Measurements from ENCODE around the gene ANAPC5. TPM values are rescaled to one million over a fixed set of nuclear protein-coding genes. Genes with fewer than 3 reads are reported as not detected.

Gene ANAPC5
- total RNA-seq, 4 donors from 2014 or later, result 70.9 to 81.8 (median 75.5) TPM

GRCh38 chr12:121264951-121265515 lies 87.2 kb downstream of the ANAPC5 start:
- Histone ChIP-seq H3K27ac (replicated peaks in 1 of 4) (no peak overlapping the region), H3K4me3 (no peak overlapping the region), H3K27me3 (no peaks in the 10 kb centered on the region), H3K9me3 (no peaks in the 10 kb centered on the region), H3K36me3 (peaks cover 40 to 97% (median 88%) of the 10 kb centered on the region in 4 donors), H3K4me1 (no peaks in the 10 kb centered on the region)
- intact Hi-C loops (cut with DNase I), result no loop called here
- no peak for TF ChIP-seq POLR2A (IDR thresholded peaks at IDR 0.05; ENCODE audit: low read depth)
- no peak for TF ChIP-seq POLR2AphosphoS5 (IDR thresholded peaks at IDR 0.05)
- no peak for TF ChIP-seq EP300 (IDR thresholded peaks at IDR 0.05)
- no peak for TF ChIP-seq CTCF (IDR thresholded peaks at IDR 0.05)
- no peak for DNase-seq (ENCODE audit: extremely low spot score)
- WGBS, result 80% methylated on average over 10 of the region's 10 CpGs

- H3K9me3 ChIP-seq, result no peaks in the 10 kb centered on the region
- TF ChIP-seq POLR2A (IDR thresholded peaks at IDR 0.05; ENCODE audit: low read depth), result no peak
- no peak for TF ChIP-seq EP300 (IDR thresholded peaks at IDR 0.05)
- TF ChIP-seq CTCF (IDR thresholded peaks at IDR 0.05), result no peak
- no peak for TF ChIP-seq POLR2AphosphoS5 (IDR thresholded peaks at IDR 0.05)
- no peak overlapping the region for H3K4me3 ChIP-seq
- H3K36me3 ChIP-seq, result peaks cover 41 to 97% (median 88%) of the 10 kb centered on the region in 4 donors
- intact Hi-C loops (cut with DNase I), result no loop called here
- no peak for DNase-seq (ENCODE audit: extremely low spot score)
- H3K27me3 ChIP-seq, result no peaks in the 10 kb centered on the region
- H3K4me1 ChIP-seq, result no peaks in the 10 kb centered on the region
- 94% methylated on average over 6 of the region's 8 CpGs for WGBS
- no peak overlapping the region for H3K27ac ChIP-seq (replicated peaks in 1 of 4)
These were observed 88.1 kb downstream of the ANAPC5 start for GRCh38 chr12:121264135-121264534.

GRCh38 chr12:121263206-121263935 lies 88.8 kb downstream of the ANAPC5 start:
- intact Hi-C loops (cut with DNase I), result no loop called here
- DNase-seq (ENCODE audit: extremely low spot score), result no peak
- TF ChIP-seq EP300 (IDR thresholded peaks at IDR 0.05), result no peak
- TF ChIP-seq POLR2AphosphoS5 (IDR thresholded peaks at IDR 0.05), result no peak
- TF ChIP-seq CTCF (IDR thresholded peaks at IDR 0.05), result no peak
- no peak for TF ChIP-seq POLR2A (IDR thresholded peaks at IDR 0.05; ENCODE audit: low read depth)
- no peak overlapping the region for H3K27ac ChIP-seq (replicated peaks in 1 of 4)
- H3K36me3 ChIP-seq, result peaks cover 37 to 97% (median 87%) of the 10 kb centered on the region in 4 donors
- H3K27me3 ChIP-seq, result no peaks in the 10 kb centered on the region
- H3K9me3 ChIP-seq, result no peaks in the 10 kb centered on the region
- H3K4me3 ChIP-seq, result no peak overlapping the region
- 94% methylated on average over 8 of the region's 10 CpGs for WGBS
- H3K4me1 ChIP-seq, result no peaks in the 10 kb centered on the region

- DNase-seq (ENCODE audit: extremely low spot score), result no peak
- H3K36me3 ChIP-seq, result peaks cover 30 to 100% (median 84%) of the 10 kb centered on the region in 4 donors
- no peak for TF ChIP-seq POLR2A (IDR thresholded peaks at IDR 0.05; ENCODE audit: low read depth)
- no peak for TF ChIP-seq EP300 (IDR thresholded peaks at IDR 0.05)
- TF ChIP-seq POLR2AphosphoS5 (IDR thresholded peaks at IDR 0.05), result no peak
- no peak for TF ChIP-seq CTCF (IDR thresholded peaks at IDR 0.05)
These were observed 90.8 kb downstream of the ANAPC5 start for GRCh38 chr12:121261398-121261797.

More at GRCh38 chr12:121261398-121261797, 90.8 kb downstream of the ANAPC5 start:
- intact Hi-C loops (cut with DNase I), result no loop called here
- Histone ChIP-seq H3K4me1 (no peaks in the 10 kb centered on the region), H3K27ac (replicated peaks in 1 of 4) (no peak overlapping the region), H3K4me3 (no peak overlapping the region), H3K27me3 (no peaks in the 10 kb centered on the region), H3K9me3 (no peaks in the 10 kb centered on the region)
- 96% methylated on average over 5 of the region's 6 CpGs for WGBS

Measured in esophagus muscularis mucosa (tissue), 4 donors.